ENCODE measurements around the gene EIF2A. TPM values are rescaled to one million over a fixed set of nuclear protein-coding genes. Genes with fewer than 3 reads are reported as not detected.

EIF2A gene
- polyA plus RNA-seq, 3 donors = 146 to 179 (median 147) TPM

DNA sequence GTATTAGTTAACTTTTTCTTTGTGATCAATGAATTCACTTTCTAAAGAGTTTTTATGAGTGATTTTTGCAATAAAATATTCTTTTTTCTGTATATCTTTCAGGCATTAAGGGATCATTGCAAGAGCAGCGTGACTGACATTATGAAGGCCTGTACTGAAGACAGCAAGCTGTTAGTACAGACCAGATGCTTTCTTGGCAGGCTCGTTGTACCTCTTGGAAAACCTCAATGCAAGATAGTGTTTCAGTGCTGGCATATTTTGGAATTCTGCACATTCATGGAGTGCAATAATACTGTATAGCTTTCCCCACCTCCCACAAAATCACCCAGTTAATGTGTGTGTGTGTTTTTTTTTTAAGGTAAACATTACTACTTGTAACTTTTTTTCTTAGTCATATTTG lies 81.0 kb downstream of the EIF2A start:
- no peak for DNase-seq

DNA sequence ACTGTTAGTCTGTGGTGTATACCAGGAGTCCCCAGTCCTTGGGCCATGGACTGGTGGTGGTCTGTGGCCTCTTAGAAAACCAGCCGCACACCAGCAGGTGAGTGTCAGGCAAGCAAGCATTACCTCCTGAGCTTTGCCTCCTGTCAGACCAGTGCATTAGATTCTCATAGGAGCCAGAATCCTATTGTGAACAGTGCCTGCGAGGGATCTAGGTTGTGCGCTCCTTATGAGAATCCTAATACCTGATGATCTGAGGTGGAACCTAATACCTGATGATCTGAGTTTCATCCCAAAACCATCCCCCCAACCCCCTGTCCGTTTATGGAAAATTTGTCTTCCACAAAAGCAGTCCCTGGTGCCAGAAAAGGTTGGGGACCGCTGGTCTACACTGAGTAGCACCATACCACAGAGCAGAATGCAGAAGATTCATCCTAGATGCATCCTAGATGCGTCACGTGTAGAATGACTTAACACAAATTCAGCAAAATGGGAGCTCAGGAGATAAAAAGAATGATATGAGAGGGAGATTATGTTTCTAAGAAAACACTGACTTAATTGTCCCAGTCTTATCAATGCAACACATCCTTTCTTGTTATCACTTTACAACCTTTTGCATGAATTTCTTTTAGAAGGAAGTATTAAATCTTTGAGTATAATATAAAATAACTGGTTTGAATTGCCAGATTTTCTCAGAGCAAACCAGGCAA lies 85.1 kb downstream of the EIF2A start:
- DNase-seq = no peak

DNA sequence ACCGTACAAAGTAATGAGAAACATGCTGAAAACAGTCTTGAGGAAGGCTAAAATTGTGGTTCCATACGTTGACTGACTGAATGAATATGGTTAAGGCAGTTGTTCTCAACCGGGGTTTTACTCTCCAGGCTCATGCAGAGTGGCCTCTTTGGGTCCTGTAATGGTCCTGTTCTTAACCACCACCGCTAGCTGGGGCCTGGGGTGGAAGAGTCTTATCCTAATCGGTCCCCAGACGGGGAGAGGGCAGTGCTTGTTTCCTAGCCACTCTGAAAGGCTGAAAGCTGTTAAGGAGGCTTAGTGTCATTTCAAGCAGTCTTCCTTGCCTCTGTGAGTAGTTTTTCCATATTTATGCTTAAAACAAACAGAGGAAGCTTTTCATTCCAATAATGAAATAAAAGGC lies 88.5 kb downstream of the EIF2A start:
- no peak for DNase-seq

DNA sequence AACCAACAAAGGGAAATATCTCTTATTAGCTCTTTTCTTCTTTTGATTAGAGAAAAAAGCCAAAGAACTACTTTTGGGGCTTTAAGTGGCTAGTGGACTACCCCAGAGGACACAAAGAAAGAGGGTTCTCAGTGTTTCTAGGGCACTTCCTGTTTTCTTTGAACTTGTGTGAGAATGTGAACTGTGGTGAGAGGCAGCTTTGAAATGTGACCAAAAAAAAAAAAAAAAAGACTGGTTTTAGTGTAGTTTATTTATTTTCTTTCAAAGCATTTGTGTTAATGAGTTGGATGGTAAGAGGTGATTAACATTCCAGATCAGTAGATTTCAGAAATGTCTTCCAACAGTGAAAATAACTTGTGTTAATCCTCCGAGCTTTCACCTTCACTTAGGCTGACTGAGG lies 88.9 kb downstream of the EIF2A start:
- no peak for DNase-seq

Other genes with a start within 250 kb of the EIF2A start
- 10 to 100 TPM; 46.1 to 58.6 (median 56.2) TPM for gene TSC22D2, start 138.5 kb upstream of the EIF2A start, polyA plus RNA-seq (ENCODE audit: insufficient read length in 3 of 3)
- 100 to 1,000 TPM; 113 to 124 (median 115) TPM for gene SERP1, start 291 bp upstream of the EIF2A start, polyA plus RNA-seq (ENCODE audit: insufficient read length in 3 of 3)
- gene SELENOT, start 56.5 kb downstream of the EIF2A start, polyA plus RNA-seq (ENCODE audit: insufficient read length in 3 of 3) = 100 to 1,000 TPM; 100 to 118 (median 113) TPM
- gene ERICH6, start 157.1 kb downstream of the EIF2A start, polyA plus RNA-seq (ENCODE audit: insufficient read length in 3 of 3) = 1 to 10 TPM in 2 of 3 donors, under 1 TPM in 1; 1.00 to 1.4 (median 1.0) TPM
- 10 to 100 TPM; 16.4 to 18.4 (median 16.7) TPM for gene SIAH2, start 216.4 kb downstream of the EIF2A start, polyA plus RNA-seq (ENCODE audit: insufficient read length in 3 of 3)

All from renal pelvis (tissue), 4 donors.